Measurements from ENCODE around the gene SSBP4.

GRCh38 chr19:18377026-18377425 lies 42.2 kb upstream of the SSBP4 start:
- TF ChIP-seq CTCF (IDR thresholded peaks at IDR 0.05; ENCODE audit: insufficient read depth, low read length, poor library complexity, severe bottlenecking) = no peak
- no peak for TF ChIP-seq EZH2phosphoT487 (conservative IDR thresholded peaks at IDR 0.05; ENCODE audit: low read length)

All from SU-DHL-6 (cell line).